MM.1S (cell line): Measurements from ENCODE around the gene SLC24A4.

ENCODE experiments used
- DNase-seq: peaks from one replicate; pipeline ENCODE4 v3.0.0-alpha.2; 2015
- H2AFZ ChIP-seq: fragments of 300-600 bp; sonication (generic); 2 replicates; pipeline ENCODE4 v1.6.0; 2016; ENCODE audit warnings: antibody characterized with exemption, low read length
- H3F3A ChIP-seq: fragments of 300-600 bp; sonication (generic); 2 replicates; pipeline ENCODE4 v1.6.1; 2016; ENCODE audit warnings: mild to moderate bottlenecking, antibody characterized with exemption, low read length, moderate library complexity, mixed read lengths; ENCODE audit not compliant: insufficient read depth
- H3K27ac ChIP-seq: fragments of 300-600 bp; sonication (generic); 2 replicates; pipeline ENCODE4 v1.5.1; 2016; ENCODE audit warnings: mild to moderate bottlenecking, low read length
- H3K27me3 ChIP-seq: fragments of 300-600 bp; sonication (generic); replicated peaks from 2 replicates; pipeline ENCODE4 v1.6.0; 2016; ENCODE audit warnings: low read length; ENCODE audit not compliant: insufficient read depth
- H3K36me3 ChIP-seq: fragments of 300-600 bp; sonication (generic); replicated peaks from 2 replicates; pipeline ENCODE4 v1.6.1; 2016; ENCODE audit warnings: mild to moderate bottlenecking, low read length, mixed read lengths; ENCODE audit not compliant: insufficient read depth
- H3K4me1 ChIP-seq: fragments of 300-600 bp; sonication (generic); 2 replicates; pipeline ENCODE4 v1.6.1; 2016; ENCODE audit warnings: low read length, mixed read lengths
- H3K4me2 ChIP-seq: fragments of 300-600 bp; sonication (generic); 2 replicates; pipeline ENCODE4 v1.6.0; 2016; ENCODE audit warnings: low read depth, low read length
- H3K4me3 ChIP-seq: fragments of 300-600 bp; sonication (generic); 2 replicates; pipeline ENCODE4 v1.5.1; 2016; ENCODE audit warnings: low read length, mixed read lengths
- H3K79me2 ChIP-seq: fragments of 300-600 bp; sonication (generic); 2 replicates; pipeline ENCODE4 v1.6.1; 2016; ENCODE audit warnings: mixed run types, low read length, mixed read lengths
- H3K9ac ChIP-seq: fragments of 300-600 bp; sonication (generic); 2 replicates; pipeline ENCODE4 v1.6.1; 2016; ENCODE audit warnings: low read length, mixed read lengths
- H3K9me2 ChIP-seq: fragments of 300-600 bp; sonication (generic); replicated peaks from 2 replicates; pipeline ENCODE4 v1.6.1; 2016; ENCODE audit warnings: mild to moderate bottlenecking, low read length, mixed read lengths; ENCODE audit not compliant: insufficient read depth
- H3K9me3 ChIP-seq: fragments of 300-600 bp; sonication (generic); replicated peaks from 2 replicates; pipeline ENCODE4 v1.6.1; 2016; ENCODE audit warnings: mild to moderate bottlenecking, low read length, mixed read lengths; ENCODE audit not compliant: insufficient read depth
- H4K20me1 ChIP-seq: fragments of 300-600 bp; sonication (generic); 2 replicates; pipeline ENCODE4 v1.6.1; 2016; ENCODE audit warnings: mild to moderate bottlenecking, low read length, moderate library complexity, mixed read lengths; ENCODE audit not compliant: insufficient read depth
- EZH2 ChIP-seq: fragments of 300-600 bp; sonication (generic); optimal IDR thresholded peaks from 2 replicates; pipeline ENCODE3; 2017; ENCODE audit warnings: low read depth, mild to moderate bottlenecking, antibody characterized with exemption, low read length, mixed read lengths
- EZH2phosphoT487 ChIP-seq: fragments of 300-600 bp; sonication (generic); IDR thresholded peaks from 2 replicates; pipeline ENCODE4 v1.6.1; 2018; ENCODE audit warnings: antibody characterized with exemption, low read length
- TF ChIP-seq, protein P1 (sequence below): fragments of 300-600 bp; sonication (generic); IDR thresholded peaks from 2 replicates; pipeline ENCODE4 v1.5.1; 2016; ENCODE audit warnings: antibody characterized with exemption, low read length, mixed read lengths

SLC24A4 gene

DNA sequence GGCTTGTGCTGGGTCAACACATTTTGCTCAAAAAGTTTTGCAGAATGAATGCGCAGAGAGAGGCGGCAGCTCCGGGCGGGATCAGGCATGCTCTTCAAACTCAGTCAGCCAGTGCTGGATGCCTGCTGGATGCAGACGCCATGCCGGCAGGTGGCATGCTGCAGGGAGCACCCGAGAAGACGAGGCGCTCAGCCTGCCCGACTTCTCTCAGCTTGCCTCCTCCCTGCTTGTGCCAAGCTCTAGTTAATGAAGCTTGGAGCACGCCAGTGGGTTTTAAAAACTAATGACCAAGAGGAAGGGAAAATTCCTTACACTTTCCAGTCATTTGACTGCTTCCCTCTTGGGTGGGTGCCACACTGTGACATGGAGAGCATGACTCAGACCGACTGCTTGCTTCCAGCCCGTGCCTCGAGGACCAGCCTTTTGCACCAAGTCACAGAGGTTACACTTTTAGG, 39.8 kb downstream of the SLC24A4 start:
- Histone ChIP-seq H3F3A (no peaks in the 10 kb centered on the region), H3K27ac (no peak overlapping the region), H3K9me2 (no peaks in the 10 kb centered on the region), H2AFZ (no peak overlapping the region), H3K9me3 (no peaks in the 10 kb centered on the region), H3K79me2 (no peaks in the 10 kb centered on the region), H3K9ac (no peak overlapping the region), H3K4me1 (0 out of 2 replicates have a peak, but pooled peaks cover 5% of the 10 kb centered on the region), H4K20me1 (no peaks in the 10 kb centered on the region), H3K27me3 (no peaks in the 10 kb centered on the region), H3K36me3 (no peaks in the 10 kb centered on the region), H3K4me2 (no peak overlapping the region), H3K4me3 (no peak overlapping the region)
- no peak for DNase-seq
- TF ChIP-seq EZH2phosphoT487 (no peak), EZH2 (no peak)
- TF ChIP-seq, protein P1, sequence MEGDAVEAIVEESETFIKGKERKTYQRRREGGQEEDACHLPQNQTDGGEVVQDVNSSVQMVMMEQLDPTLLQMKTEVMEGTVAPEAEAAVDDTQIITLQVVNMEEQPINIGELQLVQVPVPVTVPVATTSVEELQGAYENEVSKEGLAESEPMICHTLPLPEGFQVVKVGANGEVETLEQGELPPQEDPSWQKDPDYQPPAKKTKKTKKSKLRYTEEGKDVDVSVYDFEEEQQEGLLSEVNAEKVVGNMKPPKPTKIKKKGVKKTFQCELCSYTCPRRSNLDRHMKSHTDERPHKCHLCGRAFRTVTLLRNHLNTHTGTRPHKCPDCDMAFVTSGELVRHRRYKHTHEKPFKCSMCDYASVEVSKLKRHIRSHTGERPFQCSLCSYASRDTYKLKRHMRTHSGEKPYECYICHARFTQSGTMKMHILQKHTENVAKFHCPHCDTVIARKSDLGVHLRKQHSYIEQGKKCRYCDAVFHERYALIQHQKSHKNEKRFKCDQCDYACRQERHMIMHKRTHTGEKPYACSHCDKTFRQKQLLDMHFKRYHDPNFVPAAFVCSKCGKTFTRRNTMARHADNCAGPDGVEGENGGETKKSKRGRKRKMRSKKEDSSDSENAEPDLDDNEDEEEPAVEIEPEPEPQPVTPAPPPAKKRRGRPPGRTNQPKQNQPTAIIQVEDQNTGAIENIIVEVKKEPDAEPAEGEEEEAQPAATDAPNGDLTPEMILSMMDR: no peak

DNA sequence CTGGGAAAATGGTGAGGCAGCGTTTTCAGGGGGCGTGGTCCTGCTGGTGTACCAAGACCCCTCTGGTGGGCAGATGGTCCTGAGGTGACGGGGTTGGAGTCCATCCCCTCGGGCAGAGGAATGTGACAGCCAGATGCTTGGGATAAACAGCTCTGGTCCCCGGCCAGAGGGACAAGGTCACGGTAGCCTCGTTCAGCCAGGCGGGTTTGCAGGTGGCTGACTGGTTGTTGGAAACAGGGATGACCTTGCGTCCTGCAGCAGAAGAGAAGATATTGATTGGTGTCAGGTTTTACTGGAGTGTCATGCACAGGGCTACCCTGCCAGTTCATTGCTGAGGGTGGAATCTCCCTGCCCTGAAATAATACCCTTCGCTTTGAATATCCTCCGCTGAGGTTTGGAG, 43.3 kb downstream of the SLC24A4 start:
- Histone ChIP-seq H3K4me2 (no peak overlapping the region), H3K79me2 (no peaks in the 10 kb centered on the region), H3F3A (no peaks in the 10 kb centered on the region), H3K9me3 (no peaks in the 10 kb centered on the region), H3K9me2 (no peaks in the 10 kb centered on the region), H4K20me1 (no peaks in the 10 kb centered on the region), H3K9ac (no peak overlapping the region), H3K4me3 (no peak overlapping the region), H2AFZ (no peak overlapping the region), H3K36me3 (no peaks in the 10 kb centered on the region), H3K27ac (no peak overlapping the region), H3K4me1 (no peaks in the 10 kb centered on the region), H3K27me3 (no peaks in the 10 kb centered on the region)
- TF ChIP-seq EZH2 (no peak), EZH2phosphoT487 (no peak)
- TF ChIP-seq, protein P1: no peak
- DNase-seq: no peak

DNA sequence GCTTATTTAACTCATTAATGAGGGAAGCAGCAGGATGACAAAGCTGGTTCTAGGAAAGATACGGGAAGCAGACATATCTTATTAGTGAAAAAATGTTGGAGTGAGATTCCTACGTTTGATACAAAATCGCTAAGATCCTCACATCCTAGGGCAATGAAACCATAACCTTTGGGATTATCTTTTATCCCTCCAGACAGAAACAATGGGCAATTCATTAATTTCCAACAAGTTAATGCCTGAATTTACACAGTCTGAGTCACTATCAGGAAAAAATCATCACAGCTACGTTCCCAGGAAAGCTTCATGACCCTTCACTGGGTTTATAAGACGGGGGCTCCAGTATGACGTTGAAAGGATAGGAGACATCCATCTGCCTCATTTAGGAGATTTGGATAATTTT, 45.0 kb downstream of the SLC24A4 start:
- Histone ChIP-seq H3K9me2 (no peaks in the 10 kb centered on the region), H2AFZ (no peak overlapping the region), H3K27me3 (no peaks in the 10 kb centered on the region), H3K4me3 (no peak overlapping the region), H3K4me2 (no peak overlapping the region), H3K4me1 (no peaks in the 10 kb centered on the region), H4K20me1 (no peaks in the 10 kb centered on the region), H3K9me3 (no peaks in the 10 kb centered on the region), H3K36me3 (no peaks in the 10 kb centered on the region), H3K27ac (no peak overlapping the region), H3K9ac (no peak overlapping the region), H3K79me2 (no peaks in the 10 kb centered on the region), H3F3A (no peaks in the 10 kb centered on the region)
- DNase-seq: no peak
- TF ChIP-seq EZH2: no peak
- TF ChIP-seq EZH2phosphoT487: no peak
- TF ChIP-seq, protein P1: no peak
